Retinal pigment epithelial cell (primary cell): ENCODE data around the gene STYXL1.

ENCODE experiments used
- DNase-seq: peaks from one replicate; pipeline ENCODE4 v3.0.0-alpha.2; 2010; ENCODE audit warnings: low read depth
- H3K4me3 ChIP-seq: 2 replicates; pipeline ENCODE4 v1.5.1; 2011; ENCODE audit warnings: mild to moderate bottlenecking, low read length, control low read depth, moderate library complexity
- CTCF ChIP-seq: conservative IDR thresholded peaks from 2 replicates; pipeline ENCODE4 v1.5.1; 2011; ENCODE audit warnings: low read depth, low read length, control low read depth, inconsistent platforms

STYXL1 gene

GRCh38 chr7:75981203-75981452, 66.7 kb downstream of the STYXL1 start:
- TF ChIP-seq CTCF: no peak
- no peak for DNase-seq
- H3K4me3 ChIP-seq: no peak overlapping the region

- DNase-seq: no peak
- no peak overlapping the region for H3K4me3 ChIP-seq
- TF ChIP-seq CTCF: no peak
Measured at GRCh38 chr7:75980430-75981202, 67.2 kb downstream of the STYXL1 start.

GRCh38 chr7:75979759-75980429, 67.9 kb downstream of the STYXL1 start:
- no peak for DNase-seq
- TF ChIP-seq CTCF: no peak
- H3K4me3 ChIP-seq: no peak overlapping the region

GRCh38 chr7:75977743-75978142, 70.1 kb downstream of the STYXL1 start:
- DNase-seq: no peak
- no peak for TF ChIP-seq CTCF
- no peak overlapping the region for H3K4me3 ChIP-seq

DNA sequence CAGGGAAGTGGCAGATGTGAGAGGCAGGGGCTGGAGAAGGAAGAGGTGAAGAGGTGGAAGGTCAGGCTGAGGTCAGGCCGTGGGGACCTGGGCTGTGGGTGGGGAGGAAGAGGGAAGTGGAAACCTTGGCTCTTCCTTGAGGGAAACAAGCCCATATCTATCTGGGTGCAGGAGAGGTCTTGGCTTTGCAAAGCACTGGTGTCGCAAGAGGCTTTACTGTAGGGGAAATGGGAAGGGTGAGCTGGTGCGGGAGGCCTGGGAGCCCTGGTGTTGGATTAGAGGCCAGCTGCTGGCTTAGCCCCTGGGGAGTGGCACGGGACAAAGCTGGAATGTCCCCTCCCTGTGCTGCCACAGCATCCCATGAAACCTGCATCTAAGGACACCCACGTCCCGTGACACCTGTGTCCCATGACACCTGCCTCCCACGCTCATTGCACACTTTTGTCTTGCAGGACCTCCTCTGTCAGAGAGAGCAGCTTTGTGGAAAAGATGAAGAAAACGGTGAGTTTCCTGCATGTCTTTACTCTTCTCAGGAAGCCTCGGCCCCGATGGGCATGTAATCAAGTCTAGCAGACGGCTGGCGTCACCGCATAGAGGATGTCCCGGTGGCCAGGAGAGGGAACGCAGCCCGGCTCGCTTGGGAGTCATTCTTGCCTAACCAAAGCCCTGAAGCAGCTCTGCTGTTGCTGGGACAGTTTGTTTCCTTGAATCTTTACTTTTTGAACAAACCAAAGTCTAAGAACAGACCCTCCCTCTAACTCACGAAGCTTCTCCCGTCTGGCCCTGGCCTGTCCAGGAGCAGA, 75.6 kb downstream of the STYXL1 start:
- DNase-seq: peak; percentile 38
- TF ChIP-seq CTCF: peak; percentile 30
- no peak overlapping the region for H3K4me3 ChIP-seq

DNA sequence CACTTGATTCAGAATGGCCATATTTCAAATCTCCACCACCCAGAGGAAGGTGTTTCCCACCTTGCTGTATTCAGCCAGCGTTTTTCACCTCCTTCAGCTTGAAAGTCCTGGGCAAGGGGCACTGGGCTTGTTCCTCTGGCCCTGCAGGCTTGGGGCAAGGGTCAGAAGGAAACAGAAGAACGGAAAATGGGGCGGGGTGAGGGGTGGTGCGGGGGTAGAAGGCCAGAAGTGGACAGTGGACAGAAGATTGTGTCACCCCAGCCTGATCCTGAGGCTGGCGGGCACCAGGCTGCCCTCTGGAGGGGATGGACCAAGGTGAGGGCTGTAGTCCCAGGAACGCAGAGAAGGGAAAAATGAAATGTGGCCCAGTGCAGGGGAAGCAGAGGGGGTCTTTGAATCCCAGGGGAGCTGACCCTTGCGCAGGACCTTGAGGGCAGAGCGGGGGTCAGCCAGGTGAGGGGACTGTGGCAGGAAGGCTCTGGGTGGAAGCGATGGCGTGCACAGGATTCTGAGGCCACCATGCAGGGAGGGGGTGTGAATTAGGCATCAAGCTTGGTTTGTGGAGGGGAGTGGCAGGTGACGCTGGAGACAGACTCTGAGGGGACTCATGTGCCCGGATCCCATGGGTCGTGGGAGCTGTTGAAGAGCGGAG, 76.4 kb downstream of the STYXL1 start:
- no peak for DNase-seq
- no peak for TF ChIP-seq CTCF
- no peak overlapping the region for H3K4me3 ChIP-seq
